Stimulated activated CD4-positive, alpha-beta T cell treated with anti-CD3 and anti-CD28 coated beads, Interleukin-15, amount 100 ng/mL, for 48 hours (primary cell): ENCODE results near the gene GRB10.

Source experiments
- DNase-seq, 2 donors: peaks; one replicate each; pipeline ENCODE4 v3.0.0-alpha.2; 2020; ENCODE audit warnings: low read depth in 2 of 2

Gene GRB10

DNA sequence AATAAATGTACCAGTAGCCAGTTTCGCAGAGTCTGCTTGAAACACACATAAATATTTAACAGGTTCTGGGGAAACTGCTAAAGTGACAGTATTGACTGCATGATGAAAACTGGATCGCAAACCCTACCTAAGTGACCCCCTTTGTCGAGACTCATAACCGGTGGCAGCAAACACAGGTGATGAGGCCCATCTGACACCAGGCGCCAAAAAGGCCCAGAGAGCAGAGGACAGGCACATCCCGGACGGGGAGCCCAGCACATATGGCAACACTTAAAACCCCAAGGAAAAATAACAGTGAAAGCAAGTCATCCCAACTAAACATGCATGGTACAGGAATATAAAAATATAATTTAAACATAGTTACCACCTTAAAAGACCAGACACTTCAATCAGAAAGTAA lies 62.4 kb downstream of the GRB10 start:
- DNase-seq = no peak

DNA sequence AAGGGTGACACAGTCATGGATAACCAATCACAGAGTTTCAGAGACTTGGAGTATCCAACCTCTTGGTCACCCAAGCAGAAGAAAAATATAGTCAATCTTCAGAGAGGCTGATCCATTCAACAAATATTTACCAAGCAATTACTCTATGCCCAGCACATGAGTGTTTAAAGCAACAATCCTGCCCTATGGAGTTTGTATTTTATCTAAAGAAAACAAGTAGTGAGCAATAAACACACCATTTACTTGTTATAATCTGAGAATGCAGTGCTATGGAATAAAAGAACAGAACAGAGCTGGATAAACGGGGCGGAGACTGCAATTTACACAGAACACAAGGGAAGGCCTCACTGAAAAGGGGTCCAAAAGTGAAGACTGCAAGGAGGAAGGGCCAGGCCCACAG lies 63.8 kb downstream of the GRB10 start:
- DNase-seq = no peak

DNA sequence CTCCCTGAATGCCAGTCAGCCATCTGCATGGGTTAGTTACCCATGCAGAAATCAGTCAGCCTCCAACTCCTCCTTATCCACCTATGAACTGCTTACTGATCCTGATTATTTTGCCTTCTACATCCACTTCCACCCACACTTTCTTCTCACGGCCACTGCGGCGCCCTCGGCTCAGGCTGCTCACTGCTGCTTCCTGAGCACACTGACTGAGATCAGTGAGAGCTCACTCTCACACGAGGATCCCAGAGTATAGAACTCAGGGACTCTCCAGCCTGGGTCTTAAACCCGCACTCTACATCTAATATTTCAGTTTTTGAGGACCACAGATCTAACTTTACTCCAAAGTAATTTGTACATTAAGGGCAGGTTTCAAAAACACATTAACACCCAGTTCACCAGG lies 64.4 kb downstream of the GRB10 start:
- no peak for DNase-seq

DNA sequence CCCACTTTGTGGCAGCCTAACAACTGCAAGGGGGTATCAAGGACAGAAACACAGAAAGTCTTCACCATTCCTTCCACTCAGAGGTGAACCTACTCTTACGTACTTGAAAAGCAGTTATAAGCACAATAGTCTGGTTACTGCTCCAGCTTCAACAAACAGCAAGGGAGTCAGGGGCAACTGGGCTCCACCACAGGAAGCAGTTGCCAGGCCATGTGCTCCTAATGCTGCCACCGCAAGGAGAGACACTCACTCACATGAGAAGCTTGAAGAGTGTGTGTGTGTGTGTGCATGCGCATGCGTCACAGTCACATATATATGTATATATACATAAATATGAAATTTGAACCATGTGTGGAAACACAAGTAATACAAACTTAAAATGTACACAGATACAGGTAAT lies 65.5 kb downstream of the GRB10 start:
- no peak for DNase-seq

DNA sequence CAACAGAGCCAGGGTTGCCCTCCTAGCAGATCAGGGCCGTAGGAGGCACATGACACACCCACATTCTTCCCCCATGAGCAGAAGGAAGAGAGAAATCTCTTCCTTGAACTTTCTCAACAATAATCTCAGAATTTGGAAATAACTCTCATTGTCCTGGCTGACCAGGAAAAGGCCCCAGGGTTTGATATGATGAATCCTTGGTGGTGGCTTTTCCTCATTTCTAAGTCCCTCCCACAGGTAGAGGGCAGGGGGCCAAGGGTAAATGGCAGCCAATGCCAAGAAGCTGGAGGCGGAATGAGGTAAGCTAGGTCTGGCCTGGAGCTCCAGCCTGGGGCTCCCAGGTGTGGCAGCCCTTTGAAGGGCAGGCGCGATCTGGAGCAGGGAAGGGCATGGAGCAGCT lies 67.8 kb downstream of the GRB10 start:
- DNase-seq = no peak

DNA sequence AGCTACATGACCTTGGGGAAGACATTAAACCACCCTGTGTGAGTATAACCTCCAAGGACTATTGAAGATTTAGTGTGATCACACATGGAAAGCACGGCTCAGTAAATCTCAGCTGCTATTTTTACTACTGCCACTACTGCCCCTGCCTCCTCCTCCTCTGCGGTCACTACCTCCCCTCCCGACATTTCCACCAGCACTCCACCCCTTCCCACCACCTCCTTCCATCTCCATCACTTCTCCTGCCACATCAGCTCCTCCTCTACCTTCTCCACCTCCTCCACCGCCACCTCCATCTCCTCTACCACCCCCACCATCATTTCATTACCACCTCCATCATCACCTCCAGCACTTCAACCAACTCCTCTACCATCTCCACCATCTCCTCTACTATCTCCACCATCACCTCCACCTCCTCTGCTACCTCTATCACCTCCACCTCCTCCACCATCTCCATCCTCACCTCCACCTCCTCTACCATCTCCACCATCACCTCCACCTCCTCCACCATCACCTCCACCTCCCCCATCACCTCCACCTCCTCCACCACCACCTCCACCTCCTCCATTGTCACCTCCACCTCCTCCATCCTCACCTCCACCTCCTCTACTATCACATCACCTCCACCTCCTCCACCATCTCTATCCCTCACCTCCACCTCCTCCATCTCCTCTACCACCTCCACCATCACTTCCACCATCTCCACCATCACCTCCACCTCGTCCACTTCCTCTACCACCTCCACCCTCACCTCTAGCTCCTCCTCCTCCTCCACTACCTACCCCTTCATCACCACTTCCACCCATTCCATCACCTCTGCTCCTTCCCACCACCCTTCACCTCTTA lies 69.4 kb downstream of the GRB10 start:
- no peak for DNase-seq

- DNase-seq = no peak
These were observed 70.2 kb downstream of the GRB10 start for GRCh38 chr7:50712252-50713122.

- DNase-seq = no peak
These were observed 71.2 kb downstream of the GRB10 start for GRCh38 chr7:50711271-50712175.

- no peak for DNase-seq
These were observed 72.1 kb downstream of the GRB10 start for GRCh38 chr7:50710441-50711154.

DNA sequence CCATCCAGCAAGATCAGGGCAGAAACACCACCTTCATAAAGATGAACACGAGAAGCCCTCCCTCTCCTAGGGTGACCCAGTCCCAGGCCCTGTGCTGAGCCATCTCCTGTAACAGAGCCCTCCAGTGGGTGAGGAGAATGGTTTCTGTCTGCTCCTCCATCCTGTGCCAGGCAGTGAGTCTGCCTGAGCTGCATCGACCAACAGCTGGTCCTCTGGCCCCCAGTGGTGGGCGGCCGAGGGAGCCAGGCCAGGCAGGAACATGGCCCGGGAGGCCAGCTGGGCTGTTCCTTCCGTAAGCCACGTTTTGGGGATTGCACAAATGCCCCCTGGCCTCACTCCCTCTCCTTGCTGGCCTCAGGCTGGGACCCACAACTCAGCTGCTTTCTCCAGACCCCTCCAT lies 73.5 kb downstream of the GRB10 start:
- DNase-seq = no peak

DNA sequence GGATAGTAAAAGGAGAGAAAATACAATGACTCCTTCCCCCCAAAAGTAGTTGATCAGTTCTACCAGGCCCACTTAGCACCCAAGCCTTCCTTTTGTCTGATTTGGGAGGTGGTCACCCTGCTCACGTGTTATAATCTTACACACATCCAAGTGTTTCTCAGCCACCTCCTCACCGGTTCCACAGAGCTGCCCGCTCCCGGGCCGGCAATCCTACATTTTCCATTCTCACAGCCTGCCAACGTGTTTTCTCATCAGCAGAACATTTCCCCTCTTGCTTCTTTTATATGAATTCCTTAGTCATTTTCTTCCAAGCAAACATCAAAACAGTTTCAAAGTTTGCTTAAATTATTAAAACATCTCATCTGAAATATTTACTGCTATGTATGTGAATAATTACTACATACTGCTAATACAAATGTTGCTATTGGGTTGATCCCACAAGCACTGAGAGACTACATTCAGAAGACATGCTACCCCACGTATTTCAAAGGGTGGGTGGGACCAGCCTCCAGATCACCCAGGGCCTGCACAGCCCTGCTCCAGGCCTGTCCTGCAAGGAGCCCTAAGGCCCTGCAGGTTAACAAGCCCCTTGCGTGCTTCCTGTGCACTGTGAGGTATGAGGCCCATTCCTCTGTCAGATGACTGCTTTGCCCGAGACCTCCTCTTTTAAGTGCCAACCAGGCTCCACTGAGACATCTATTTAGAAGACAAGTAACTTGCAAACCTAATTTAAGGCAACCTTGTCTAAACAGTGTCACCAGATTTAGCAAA lies 75.3 kb downstream of the GRB10 start:
- no peak for DNase-seq

DNA sequence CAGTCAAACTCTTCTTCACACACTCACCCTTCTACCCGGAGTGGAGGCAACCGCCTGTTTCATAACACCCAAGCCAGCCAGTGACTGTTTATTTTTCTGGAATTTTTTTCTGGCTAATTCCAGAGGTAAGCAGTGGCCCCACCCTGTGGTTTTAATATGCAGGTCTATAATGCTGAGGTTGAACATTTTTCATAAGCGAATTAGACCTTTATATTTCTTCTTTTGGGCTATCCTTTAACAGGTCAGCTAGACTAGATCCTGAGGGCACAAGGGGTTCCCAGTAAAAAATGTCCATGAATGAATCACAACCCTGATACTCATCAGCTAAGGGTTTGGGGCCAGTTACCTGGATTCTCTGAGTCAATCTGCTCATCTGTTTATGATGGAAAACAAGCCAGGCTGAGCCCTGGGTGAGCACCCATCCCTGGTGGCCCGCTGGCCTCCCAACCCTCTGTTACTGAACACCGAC lies 76.2 kb downstream of the GRB10 start:
- DNase-seq = no peak

DNA sequence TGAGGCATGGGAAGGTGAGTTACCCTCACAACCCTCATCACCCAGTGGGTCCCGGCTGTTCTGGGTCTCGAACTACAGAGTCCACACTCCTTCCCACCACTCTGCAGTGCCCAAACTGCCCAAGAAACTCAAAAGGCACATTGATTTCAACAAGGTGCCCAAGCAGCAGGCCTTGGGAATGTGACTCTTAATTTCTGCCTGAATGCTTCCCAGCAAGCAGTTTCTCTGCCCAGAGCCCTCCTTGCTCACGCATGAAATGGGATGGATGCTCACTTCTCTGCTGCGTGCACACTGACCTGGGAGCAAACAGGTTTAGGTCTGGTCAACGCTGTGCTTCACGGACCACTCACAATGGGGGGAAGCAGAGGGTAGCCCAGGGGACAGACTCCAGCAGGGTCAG lies 77.9 kb downstream of the GRB10 start:
- no peak for DNase-seq

GRCh38 chr7:50703654-50704053 lies 79.0 kb downstream of the GRB10 start:
- DNase-seq = no peak

DNA sequence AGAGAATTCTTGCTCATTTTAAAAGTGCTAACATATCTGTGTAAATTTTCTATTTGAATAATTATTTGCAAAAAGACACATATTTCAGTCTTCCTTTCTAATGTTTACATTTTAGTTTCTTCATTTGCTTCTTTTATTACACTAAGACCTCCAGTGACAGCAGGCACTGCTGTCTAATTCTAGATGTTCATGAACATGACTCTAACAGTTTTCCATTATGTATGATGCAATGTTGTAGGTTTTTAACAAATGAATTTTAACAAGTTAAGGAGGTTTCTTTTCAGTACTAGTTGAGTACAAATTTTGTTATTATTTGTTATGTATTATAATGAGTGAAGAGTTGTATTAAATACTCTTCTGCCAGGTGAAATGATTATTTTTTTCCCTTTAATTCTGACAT lies 83.6 kb downstream of the GRB10 start:
- no peak for DNase-seq

GRCh38 chr7:50697748-50698147 lies 84.9 kb downstream of the GRB10 start:
- no peak for DNase-seq

- no peak for DNase-seq
These were observed 85.7 kb downstream of the GRB10 start for GRCh38 chr7:50696810-50697582.

DNA sequence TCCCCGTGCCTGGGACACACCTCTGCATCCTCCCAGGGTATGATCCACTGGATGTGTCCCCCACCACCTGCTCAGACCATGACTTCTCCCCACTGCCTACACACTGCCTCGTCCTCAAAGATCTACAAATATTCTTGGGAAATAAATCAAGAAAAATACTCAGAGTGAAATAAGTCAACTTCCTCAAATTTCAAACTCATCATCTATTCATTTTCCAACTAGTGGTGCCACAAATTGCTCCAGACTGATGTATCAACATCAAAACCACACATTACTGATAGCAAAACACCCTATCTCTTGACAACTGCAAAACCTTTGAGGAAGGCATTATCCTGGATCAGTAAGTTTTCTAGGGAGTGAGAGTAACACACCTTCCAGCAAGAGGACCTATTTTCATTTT lies 87.7 kb downstream of the GRB10 start:
- DNase-seq = no peak

- DNase-seq = no peak
These were observed 89.1 kb downstream of the GRB10 start for GRCh38 chr7:50693455-50694130.
